Peyer's patch (tissue), 4 donors: Measurements from ENCODE around the gene CCDC78.

ENCODE experiments used
- POLR2A ChIP-seq, 2 donors: fragments of 450-650 bp; IDR thresholded peaks; one replicate each; pipeline ENCODE4 v1.5.1; 2017; ENCODE audit warnings: antibody characterized with exemption in 2 of 2, mild to moderate bottlenecking in 2 of 2, moderate library complexity in 2 of 2
- TF ChIP-seq, protein P1 (sequence below), 6 experiments: fragments of 450-650 bp in 4 of 6; fragments of 200-600 bp in 2 of 6; sonication (generic) in 1 of 6; IDR thresholded peaks; one replicate each; pipeline ENCODE4 v1.5.1; 2017 to 2019; ENCODE audit warnings: antibody characterized with exemption in 6 of 6, mild to moderate bottlenecking in 3 of 6, moderate library complexity in 1 of 6

- TF ChIP-seq, protein P1, sequence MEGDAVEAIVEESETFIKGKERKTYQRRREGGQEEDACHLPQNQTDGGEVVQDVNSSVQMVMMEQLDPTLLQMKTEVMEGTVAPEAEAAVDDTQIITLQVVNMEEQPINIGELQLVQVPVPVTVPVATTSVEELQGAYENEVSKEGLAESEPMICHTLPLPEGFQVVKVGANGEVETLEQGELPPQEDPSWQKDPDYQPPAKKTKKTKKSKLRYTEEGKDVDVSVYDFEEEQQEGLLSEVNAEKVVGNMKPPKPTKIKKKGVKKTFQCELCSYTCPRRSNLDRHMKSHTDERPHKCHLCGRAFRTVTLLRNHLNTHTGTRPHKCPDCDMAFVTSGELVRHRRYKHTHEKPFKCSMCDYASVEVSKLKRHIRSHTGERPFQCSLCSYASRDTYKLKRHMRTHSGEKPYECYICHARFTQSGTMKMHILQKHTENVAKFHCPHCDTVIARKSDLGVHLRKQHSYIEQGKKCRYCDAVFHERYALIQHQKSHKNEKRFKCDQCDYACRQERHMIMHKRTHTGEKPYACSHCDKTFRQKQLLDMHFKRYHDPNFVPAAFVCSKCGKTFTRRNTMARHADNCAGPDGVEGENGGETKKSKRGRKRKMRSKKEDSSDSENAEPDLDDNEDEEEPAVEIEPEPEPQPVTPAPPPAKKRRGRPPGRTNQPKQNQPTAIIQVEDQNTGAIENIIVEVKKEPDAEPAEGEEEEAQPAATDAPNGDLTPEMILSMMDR (IDR thresholded peaks at IDR 0.05): no peak
- no peak for TF ChIP-seq POLR2A (IDR thresholded peaks at IDR 0.05)
These were observed 36.5 kb upstream of the CCDC78 start for GRCh38 chr16:762595-763268.
